ENCODE data around the gene ECI2.
"Not testable (repeated sequence)": the region's sequence is repeated elsewhere in the genome, so short reads cannot be mapped to it uniquely, and the experiment has no call there.

Gene ECI2

GRCh38 chr6:4102687-4103244 is 32.6 kb downstream of the ECI2 start:
- DNase-seq (ENCODE audit: low read depth in 2 of 2) = no peak

- no peak for DNase-seq (ENCODE audit: low read depth in 2 of 2)
Measured at GRCh38 chr6:4101298-4101697, 34.1 kb downstream of the ECI2 start.

DNA sequence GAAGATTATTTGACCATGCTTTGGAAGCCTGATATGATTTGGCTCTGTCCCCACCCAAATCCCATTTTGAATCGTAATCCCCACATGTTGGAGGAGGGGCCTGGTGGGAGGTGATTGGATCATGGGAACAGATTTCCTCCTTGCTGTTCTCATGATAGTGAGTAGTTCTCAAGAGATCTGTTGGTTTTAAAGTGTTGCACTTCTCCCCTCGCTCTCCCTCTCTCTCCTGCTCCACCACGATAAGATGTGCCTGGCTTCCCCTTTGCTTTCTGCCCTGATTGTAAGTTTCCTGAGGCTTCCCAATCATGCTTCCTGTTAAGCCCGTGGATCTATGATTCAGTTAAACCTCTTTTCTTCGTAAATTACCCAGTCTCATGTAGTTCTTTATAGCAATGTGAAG is 34.7 kb downstream of the ECI2 start:
- no peak for DNase-seq (ENCODE audit: low read depth in 2 of 2)

DNA sequence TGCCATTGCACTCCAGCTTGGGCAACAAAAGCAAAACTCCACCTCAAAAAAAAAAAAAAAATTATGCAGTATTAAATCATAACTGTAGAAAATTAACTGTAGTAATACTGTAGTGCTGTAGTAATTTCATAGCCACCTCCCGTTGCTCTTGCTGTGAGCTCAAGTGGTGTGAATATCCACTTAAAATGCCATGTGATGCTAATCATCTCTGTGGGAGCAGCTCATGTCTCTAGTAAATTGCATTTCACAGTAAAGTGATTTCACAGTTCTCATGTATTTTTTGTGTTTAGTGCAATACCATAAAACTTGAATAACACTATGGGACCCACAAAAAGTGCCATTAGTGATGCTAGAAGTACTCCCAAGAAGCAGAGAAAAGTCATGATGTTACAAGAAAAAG is 42.1 kb downstream of the ECI2 start:
- no peak for DNase-seq (ENCODE audit: low read depth in 2 of 2)

DNA sequence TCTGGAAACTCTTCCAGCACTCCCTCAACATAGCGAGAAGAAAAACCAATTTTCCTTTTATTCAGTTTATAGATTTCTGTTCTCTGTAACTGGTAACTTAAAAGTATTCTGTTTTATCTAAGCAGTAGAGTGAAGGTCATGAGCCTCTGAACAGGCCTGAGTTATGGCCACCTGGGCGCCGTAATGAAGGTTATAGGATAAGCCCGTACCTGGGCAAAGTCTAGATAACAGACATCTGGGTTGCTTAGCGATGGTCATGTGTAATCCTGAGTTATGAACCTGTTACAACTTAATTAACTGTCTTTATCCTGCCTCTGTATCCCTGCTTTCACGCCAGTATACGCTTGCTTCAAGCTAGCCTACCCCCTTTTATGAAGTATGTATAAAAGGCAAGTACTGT is 43.4 kb downstream of the ECI2 start:
- no peak for DNase-seq (ENCODE audit: low read depth in 2 of 2)

DNA sequence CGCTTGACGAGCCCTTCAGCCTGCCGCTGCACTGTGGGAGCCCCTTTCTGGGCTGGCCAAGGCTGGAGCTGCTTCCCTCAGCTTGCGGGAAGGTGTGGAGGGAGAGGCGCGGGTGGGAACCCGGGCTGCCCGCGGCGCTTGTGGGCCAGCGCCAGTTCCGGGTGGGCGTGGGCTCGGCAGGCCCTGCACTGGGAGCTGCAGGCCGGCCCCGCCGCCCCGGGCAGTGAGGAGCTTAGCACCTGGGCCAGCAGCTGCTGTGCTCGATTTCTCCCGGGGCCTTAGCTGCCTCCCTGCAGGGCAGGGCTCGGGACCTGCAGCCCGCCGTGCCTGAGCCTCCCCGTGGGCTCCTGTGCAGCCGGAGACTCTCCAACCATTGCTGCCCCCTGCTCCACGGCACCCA is 45.3 kb downstream of the ECI2 start:
- DNase-seq (ENCODE audit: low read depth in 2 of 2) = not testable (repeated sequence)

- DNase-seq (ENCODE audit: low read depth in 2 of 2) = no peak
Measured at GRCh38 chr6:4088704-4089103, 46.7 kb downstream of the ECI2 start.

GRCh38 chr6:4085332-4085700 is 50.1 kb downstream of the ECI2 start:
- no peak for DNase-seq (ENCODE audit: low read depth in 2 of 2)

GRCh38 chr6:4084444-4085331 is 50.7 kb downstream of the ECI2 start:
- DNase-seq (ENCODE audit: low read depth in 2 of 2) = no peak

- DNase-seq (ENCODE audit: low read depth in 2 of 2) = no peak
Measured at GRCh38 chr6:4078691-4079471, 56.5 kb downstream of the ECI2 start, which contains the start of gene FAM217A. Gene FAM217A, minus strand, starts transcription at chr6:4079137. Its CDS starts 1,723 bp downstream, at chr6:4077414.

GRCh38 chr6:4074478-4075235 is 60.7 kb downstream of the ECI2 start:
- DNase-seq (ENCODE audit: low read depth in 2 of 2) = no peak

DNA sequence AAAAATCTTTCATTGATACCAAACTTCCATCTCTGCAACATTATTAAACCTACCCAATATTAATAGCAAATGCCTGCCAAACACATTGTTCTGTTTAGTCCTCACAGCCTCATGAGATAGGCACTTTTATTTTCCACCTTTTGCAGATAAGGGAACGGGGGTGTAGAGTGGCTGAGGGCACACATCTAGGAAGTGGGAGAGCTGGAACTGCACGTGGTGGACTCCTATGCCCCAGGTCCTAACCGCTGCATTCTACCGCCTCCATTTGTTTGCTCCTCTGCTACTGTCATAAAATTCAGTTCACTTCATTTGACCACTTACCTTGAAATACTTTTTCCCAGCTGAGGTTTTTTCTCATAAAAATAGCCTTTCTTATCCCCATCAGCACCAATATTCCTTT is 64.0 kb downstream of the ECI2 start:
- no peak for DNase-seq (ENCODE audit: low read depth in 2 of 2)

DNA sequence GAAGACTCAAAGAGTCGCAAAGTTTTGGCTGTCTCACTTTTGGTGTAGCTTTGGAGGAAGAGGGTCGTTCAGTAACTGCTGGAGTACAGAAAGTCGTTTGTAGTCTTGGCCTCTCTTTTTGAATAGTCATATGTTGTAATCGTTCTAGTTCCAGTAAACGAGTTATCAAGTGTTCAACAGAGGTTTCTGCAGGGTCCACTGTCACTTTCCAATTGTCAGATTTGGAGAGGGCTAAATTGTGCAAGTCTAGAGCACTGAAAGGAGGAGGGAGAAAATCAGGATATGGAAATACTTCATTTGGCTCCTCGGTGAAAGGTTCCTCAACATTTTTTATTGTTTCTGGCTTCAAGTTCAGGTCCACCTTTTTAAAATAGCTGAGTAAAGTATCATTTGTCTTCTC is 66.2 kb downstream of the ECI2 start:
- DNase-seq (ENCODE audit: low read depth in 2 of 2) = no peak

DNA sequence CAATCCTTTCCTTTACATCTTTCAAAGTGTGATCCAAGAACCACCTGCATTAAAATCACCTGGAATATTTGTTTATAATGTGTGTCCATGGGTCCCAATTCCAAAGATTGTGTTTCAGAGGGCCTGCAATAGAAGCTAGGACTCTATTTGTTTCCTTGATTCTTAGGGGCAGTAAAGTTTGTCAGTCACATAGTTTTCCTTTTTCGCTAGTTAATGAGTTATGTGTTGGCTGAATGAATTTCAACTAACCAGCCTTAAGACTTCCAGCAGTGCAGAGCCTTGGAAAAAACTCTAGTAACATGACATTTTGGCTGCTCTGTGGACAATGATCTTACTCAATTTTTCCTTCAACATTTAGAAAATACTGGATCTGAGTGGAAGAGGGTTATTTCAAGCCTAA is 67.7 kb downstream of the ECI2 start:
- DNase-seq (ENCODE audit: low read depth in 2 of 2) = no peak

DNA sequence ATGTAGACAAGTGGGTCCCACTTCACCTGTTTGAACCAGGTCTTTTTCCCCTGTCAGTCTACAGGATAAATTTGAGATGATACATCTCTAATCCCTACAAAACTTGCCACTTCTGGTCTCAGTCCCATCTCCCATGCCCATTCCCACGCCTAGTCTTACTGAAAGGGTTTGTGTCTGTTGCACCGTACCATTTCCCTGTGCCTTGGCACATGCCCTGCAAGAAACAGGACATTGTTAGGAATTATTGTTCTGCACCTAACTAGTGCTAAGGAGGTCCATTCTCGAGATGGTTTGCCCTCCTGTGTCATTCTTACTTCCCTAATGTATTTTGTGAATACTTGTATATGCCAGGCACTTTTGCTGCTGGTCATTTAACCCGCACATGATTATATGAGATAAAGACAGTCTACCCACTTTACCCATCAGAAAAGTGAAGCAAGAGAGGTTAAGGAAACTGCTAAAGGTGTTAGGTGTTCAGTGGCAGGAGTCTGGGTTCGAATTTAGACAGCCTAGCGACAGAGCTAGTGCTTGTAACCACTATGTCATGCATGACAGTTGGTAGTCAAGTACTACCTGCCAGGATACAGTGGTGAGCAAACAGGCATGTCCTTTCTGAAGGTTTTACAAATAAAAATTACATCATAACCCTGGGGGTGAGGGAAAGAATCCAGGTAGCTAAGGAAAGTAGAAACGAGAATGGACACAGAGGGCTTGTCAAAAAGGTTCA is 69.2 kb downstream of the ECI2 start:
- DNase-seq (ENCODE audit: low read depth in 2 of 2) = no peak

All from stimulated activated CD4-positive, alpha-beta T cell treated with anti-CD3 and anti-CD28 coated beads, Interleukin-15, amount 100 ng/mL, for 48 hours (primary cell).